NB4 (cell line): ENCODE results near the gene DTX3.

Experiments
- DNase-seq: peaks from one replicate; pipeline ENCODE4 v3.0.0; 2010; ENCODE audit warnings: low read depth
- H3K4me3 ChIP-seq: one replicate; pipeline ENCODE4 v1.5.1; 2011; ENCODE audit warnings: mild to moderate bottlenecking, low read depth, low read length, moderate library complexity
- MYC ChIP-seq: IDR thresholded peaks from 2 replicates; pipeline ENCODE4 v1.6.1; 2011; ENCODE audit warnings: low read depth, low read length
- POLR2A ChIP-seq: IDR thresholded peaks from 2 replicates; pipeline ENCODE4 v1.6.1; 2011; ENCODE audit warnings: mild to moderate bottlenecking; ENCODE audit not compliant: insufficient read length; ENCODE audit errors: extremely low read depth
- TF ChIP-seq, protein P1 (sequence below): IDR thresholded peaks from 2 replicates; pipeline ENCODE4 v1.6.1; 2011; ENCODE audit warnings: low read depth, low read length
- TF ChIP-seq, protein P2 (sequence below): IDR thresholded peaks from one replicate; pipeline ENCODE4 v1.5.1; 2012; ENCODE audit warnings: low read depth, low read length

The DTX3 gene

GRCh38 chr12:57592551-57593165 is 12.0 kb upstream of the DTX3 start:
- DNase-seq, result no peak
- TF ChIP-seq, protein P1, sequence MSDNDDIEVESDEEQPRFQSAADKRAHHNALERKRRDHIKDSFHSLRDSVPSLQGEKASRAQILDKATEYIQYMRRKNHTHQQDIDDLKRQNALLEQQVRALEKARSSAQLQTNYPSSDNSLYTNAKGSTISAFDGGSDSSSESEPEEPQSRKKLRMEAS, result no peak
- TF ChIP-seq MYC (no peak), POLR2A (no peak)
- TF ChIP-seq, protein P2, sequence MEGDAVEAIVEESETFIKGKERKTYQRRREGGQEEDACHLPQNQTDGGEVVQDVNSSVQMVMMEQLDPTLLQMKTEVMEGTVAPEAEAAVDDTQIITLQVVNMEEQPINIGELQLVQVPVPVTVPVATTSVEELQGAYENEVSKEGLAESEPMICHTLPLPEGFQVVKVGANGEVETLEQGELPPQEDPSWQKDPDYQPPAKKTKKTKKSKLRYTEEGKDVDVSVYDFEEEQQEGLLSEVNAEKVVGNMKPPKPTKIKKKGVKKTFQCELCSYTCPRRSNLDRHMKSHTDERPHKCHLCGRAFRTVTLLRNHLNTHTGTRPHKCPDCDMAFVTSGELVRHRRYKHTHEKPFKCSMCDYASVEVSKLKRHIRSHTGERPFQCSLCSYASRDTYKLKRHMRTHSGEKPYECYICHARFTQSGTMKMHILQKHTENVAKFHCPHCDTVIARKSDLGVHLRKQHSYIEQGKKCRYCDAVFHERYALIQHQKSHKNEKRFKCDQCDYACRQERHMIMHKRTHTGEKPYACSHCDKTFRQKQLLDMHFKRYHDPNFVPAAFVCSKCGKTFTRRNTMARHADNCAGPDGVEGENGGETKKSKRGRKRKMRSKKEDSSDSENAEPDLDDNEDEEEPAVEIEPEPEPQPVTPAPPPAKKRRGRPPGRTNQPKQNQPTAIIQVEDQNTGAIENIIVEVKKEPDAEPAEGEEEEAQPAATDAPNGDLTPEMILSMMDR, result no peak
- H3K4me3 ChIP-seq, result no peak overlapping the region

GRCh38 chr12:57593187-57593586 is 11.4 kb upstream of the DTX3 start:
- DNase-seq, result no peak
- TF ChIP-seq MYC (no peak), POLR2A (no peak)
- TF ChIP-seq, protein P1, result no peak
- TF ChIP-seq, protein P2, result no peak
- H3K4me3 ChIP-seq, result no peak overlapping the region

GRCh38 chr12:57600395-57600794 is 4.2 kb upstream of the DTX3 start:
- TF ChIP-seq MYC (no peak), POLR2A (no peak)
- TF ChIP-seq, protein P2, result no peak
- TF ChIP-seq, protein P1, result no peak
- DNase-seq, result no peak
- H3K4me3 ChIP-seq, result no peak overlapping the region

- no peak for DNase-seq
- TF ChIP-seq, protein P1, result no peak
- TF ChIP-seq POLR2A, result no peak
- TF ChIP-seq, protein P2, result no peak
- no peak for TF ChIP-seq MYC
- no peak overlapping the region for H3K4me3 ChIP-seq
Measured at GRCh38 chr12:57602544-57602943, 2.1 kb upstream of the DTX3 start.

GRCh38 chr12:57603324-57603723 is 1.3 kb upstream of the DTX3 start:
- no peak overlapping the region for H3K4me3 ChIP-seq
- no peak for DNase-seq
- TF ChIP-seq, protein P2, result no peak
- TF ChIP-seq, protein P1, result no peak
- TF ChIP-seq POLR2A, result no peak
- TF ChIP-seq MYC, result no peak
